ENCODE data around the gene S100A8. TPM values are rescaled to one million over a fixed set of nuclear protein-coding genes. Genes with fewer than 3 reads are reported as not detected.
"Not testable (repeated sequence)": the region's sequence is repeated elsewhere in the genome, so short reads cannot be mapped to it uniquely, and the experiment has no call there.

Gene S100A8
- total RNA-seq, 1 donor from 2014 or later = not detected

DNA sequence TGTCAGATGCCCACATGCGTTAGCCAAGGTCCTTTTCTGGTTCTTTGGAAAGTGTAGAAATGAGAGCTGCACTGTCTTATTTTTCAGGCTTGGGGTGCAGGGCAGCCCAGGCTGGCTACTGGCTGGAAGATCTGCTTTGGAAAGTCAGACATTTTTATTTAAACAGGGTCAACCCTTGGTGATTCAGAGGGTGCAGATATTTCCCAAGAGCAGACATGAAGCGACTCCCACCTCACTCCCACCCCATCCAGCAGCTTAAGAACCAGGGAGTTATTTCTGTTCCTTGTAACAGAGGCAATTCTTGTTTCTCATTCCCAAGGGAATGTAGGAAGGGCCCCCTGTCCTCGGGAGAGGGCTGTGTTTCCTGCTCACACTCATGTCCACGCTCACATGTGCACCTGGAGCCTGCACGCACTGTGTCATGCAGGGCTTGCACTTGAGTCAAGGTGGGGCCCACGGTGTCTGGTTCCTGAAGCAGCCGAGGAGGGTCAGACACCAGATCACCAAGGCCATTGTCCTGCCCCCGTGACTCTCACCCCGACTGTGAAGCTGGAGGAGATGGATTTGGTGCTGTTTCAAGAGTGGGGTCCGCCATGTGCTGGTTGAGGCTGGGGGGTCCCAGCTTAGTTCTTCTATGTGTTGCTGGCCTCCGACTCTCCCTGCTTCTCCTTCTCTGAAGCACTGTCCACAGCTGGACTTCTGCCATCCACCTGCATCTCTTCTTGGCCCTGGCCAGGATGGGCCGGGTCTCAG lies 26.4 kb upstream of the S100A8 start:
- intact Hi-C loops (cut with micrococcal nuclease) = no loop called here

DNA sequence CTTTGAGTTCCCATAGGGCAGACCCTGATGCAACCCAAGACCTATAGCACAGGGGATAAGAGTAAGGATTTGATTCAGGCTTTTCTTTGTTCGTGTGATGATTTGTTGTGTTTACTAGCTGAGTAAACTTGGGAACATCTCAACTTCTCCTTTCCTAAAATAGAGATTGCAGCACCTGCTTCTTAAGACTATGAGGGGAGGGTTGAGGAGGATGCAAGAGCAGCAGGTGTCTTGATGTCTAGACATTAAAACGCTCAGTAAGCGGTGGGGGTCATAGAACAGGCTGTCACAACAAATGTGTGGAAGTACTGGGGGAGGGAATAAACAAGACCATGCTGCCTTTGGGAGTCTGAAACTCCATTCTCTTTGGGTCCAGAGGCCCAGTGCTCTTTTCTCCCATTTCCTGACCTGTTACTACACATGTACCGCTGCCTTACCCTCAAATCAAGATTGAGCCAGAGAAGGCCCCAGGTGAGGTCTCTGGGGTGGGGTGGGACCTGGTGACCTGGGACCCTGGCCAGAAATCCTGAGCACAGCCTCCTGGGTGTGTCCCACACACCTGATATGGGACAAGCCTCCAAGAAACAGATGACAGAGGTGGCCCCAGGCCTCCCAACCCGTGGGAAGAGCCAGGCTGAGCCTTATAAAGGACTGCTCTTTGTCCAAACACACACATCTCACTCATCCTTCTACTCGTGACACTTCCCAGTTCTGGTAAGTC lies 25.1 kb upstream of the S100A8 start, which contains the start of gene S100A7A:
S100A7A (plus strand) TSS at position 671 of the 721 bp plus-strand sequence. CDS start 1,563 bp downstream, outside the sequence.
- intact Hi-C loops (cut with micrococcal nuclease) = no loop called here

DNA sequence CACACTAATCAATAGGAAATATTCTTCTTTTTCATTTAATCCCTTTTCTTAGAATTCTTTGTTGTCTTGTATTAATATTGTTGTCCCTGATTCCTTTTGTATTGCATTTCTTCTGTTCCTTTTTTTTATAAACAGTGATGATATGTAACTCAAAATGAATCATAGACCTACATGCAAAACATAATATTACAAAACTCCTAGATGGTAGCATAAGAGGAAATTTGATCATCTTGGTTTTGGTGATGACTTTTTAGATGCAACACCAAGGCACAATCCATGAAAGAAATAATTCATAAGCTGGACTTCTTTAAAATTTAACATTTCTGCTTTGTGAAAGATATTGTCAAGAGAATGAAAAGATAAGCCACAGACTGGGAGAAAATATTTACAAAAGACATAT lies 23.1 kb upstream of the S100A8 start:
- intact Hi-C loops (cut with micrococcal nuclease) = not testable (repeated sequence)

DNA sequence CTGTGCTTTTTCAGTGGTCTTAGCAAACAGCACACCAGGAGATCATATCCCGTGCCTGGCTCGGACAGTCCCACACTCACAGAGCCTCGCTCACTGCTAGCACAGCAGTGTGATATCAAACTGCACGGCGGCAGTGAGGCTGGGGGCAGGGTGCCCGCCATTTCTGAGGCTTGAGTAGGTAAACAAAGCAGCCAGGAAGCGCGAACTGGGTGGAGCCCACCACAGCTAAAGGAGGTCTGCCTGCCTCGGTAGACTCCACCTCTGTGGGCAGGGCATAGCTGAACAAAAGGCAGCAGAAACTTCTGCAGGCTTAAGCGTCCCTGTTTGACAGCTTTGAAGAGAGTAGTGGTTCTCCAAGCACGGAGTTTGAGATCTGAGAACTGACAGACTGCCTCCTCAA lies 16.4 kb upstream of the S100A8 start:
- intact Hi-C loops (cut with micrococcal nuclease) = not testable (repeated sequence)

DNA sequence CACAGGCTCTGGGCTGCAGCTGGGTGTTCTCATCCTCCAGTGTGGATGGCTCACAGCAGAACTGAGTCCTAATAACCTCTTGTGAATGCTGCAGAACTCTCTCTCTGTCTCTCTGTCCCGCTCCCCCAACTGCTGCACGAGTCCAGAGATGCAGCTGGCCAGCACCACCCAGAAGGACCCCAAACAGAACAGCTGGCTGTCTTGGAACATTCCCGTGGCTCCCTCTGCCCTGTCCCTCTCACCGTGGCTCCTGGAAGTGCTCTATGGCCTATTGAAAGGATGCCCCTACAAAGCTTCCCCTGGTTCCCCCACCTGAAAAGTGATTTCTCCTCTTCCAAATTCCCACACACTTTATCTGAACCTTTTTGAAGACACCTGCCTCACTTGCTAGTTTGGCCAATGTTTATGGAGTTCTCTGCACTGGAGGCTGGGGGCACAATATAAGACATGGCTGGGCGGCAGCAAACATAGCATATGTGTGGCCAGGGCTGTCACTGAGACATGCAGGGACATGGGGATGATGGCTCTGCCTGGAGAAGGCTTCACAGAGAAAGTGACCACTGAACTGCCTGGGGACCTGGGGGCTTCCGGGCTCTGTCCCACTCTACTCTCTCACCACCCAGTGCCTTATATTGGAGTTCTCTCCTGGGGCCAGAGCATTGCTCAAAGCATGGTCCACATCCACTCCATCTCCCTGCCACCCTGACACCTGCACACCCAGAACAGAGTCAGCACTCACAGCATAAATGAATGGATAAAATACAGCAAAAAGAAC lies 15.1 kb upstream of the S100A8 start:
- intact Hi-C loops (cut with micrococcal nuclease) = not testable (repeated sequence)

DNA sequence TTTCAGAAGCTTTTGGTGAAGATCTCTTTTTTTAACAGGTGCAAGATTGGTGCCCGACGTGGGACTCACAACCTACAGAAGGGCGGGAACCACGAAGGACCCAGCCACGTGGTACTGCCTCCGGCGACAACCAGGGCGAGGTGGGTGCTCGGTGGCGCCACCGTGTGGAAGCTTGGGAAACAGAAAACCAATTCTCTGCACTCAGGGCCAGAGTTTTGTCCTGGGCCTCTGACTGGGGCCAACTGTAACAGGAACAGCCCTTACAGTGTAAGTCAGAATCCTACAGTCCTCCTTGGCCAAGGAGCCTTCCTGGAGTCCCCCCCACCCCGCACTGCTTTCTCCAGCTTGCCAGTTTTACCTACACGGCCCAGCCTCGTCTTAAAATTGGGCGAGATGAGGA lies 13.9 kb upstream of the S100A8 start:
- intact Hi-C loops (cut with micrococcal nuclease) = loop anchor here (1.0 kb wide), 1 partner anchor 52 kb away; no protein-coding TSS in a partner anchor

DNA sequence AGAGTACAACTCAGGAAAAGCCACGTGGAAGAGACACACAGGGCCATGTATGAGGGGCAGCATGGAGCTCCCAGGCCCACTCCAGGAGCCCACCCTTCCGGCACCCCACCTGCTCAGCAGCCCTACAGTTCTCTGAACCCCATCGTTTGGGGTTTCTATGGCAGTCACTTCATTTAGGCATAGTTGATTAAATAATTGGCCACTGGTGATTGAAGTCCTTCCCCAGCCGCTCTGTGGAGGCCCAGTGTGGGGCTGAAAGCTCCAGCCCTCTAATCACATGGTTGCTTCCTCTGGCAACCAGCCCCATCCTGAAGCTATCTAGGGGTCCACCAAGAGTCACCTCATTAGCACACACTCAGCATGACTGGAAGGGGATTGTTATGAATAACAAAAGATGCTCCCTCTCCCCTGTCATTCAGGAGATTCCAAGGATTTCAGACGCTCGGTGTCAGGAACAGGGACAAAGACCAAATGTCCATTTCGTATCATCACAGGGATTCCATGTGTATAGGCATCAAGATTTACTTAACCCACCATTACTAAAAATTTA lies 13.3 kb upstream of the S100A8 start:
- intact Hi-C loops (cut with micrococcal nuclease) = loop anchor here (1.0 kb wide), 1 partner anchor 52 kb away; no protein-coding TSS in a partner anchor

DNA sequence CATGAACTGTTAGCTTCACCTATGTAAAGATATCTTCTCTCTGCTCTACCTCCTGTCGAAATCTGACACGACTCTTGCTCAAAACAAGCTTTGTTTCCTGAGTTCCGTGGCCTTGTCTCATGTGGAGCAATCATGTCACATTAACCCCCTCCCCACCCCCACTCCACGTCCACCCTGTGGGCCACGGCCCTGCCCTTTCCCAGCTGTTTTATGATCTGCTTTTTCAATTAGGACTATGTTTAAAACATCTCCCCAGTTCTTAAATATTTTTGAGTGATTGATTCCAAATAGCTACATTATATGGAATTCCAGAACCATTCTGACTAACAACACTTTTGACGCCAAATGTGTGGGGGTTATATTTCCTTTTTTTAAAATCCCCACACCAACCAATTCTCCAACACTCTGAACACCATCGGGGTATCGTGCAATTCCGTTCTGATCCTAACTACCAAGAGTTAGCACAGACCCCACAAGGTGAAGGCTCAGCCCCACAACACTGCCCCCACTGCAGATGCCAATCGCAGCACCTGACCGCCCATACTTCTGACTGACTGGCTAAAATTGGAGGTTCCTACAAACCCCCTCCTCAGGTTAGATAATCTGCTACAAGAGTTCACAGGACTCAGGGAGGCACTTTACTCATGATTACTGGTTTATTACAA lies 12.7 kb upstream of the S100A8 start:
- intact Hi-C loops (cut with micrococcal nuclease) = loop anchor here (1.0 kb wide), 1 partner anchor 51 kb away; no protein-coding TSS in a partner anchor

DNA sequence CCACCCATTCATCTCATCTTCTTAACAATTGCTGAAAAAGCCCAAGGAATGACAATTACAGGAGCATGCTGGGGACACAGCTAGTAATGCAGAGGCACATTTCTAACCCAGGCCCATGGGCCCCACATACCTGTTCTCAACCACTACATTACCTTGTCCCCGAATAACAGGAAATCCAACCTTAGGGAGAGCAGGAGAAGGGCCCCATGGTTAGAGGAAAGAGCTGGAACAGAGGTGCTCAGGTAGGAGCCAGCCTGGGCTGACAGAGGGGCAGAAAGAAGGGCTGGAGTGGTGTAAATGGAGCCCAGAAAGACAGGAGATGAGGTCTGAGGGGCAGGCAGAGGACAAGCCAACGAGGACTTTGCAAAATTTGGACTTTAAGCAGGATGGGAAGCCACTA lies 11.4 kb upstream of the S100A8 start:
- intact Hi-C loops (cut with micrococcal nuclease) = no loop called here

DNA sequence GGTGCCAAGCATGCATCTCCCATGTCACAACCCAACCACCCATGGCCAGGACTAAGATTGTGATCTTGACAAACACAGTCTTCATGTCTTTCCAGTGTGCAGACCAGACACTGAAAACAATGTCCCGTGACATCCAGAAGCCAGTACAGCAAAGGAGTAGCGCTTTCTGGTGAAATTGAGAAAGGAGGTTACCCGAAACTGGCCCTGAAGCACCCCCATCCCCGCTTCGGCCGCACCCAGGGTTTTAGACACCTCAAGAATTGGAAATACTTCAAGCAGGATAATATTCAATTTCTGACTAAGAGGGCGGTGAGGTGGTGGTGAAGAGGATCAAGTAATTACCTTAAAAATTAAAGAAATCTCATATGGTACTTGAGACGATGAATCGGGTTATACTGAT lies 10.6 kb upstream of the S100A8 start:
- intact Hi-C loops (cut with micrococcal nuclease) = no loop called here

DNA sequence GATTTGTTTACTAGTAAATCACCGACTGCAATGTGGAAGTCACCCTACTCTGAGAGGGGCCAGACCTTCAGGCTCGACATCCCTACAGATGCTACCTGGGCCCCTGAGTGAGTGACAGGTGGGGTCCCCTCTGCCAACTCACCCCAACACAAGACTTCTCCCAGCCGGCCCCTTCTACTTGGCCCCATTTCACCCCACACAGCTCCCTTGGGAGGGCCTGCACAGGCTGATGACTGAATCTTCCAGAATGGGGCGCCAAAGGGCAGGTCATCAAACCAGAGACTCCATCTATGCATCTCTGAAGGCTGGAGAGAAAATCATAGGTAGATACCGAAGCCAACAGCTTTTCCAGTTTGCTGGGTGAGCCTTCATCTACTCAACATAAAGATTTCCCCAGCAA lies 9.4 kb upstream of the S100A8 start:
- intact Hi-C loops (cut with micrococcal nuclease) = no loop called here

DNA sequence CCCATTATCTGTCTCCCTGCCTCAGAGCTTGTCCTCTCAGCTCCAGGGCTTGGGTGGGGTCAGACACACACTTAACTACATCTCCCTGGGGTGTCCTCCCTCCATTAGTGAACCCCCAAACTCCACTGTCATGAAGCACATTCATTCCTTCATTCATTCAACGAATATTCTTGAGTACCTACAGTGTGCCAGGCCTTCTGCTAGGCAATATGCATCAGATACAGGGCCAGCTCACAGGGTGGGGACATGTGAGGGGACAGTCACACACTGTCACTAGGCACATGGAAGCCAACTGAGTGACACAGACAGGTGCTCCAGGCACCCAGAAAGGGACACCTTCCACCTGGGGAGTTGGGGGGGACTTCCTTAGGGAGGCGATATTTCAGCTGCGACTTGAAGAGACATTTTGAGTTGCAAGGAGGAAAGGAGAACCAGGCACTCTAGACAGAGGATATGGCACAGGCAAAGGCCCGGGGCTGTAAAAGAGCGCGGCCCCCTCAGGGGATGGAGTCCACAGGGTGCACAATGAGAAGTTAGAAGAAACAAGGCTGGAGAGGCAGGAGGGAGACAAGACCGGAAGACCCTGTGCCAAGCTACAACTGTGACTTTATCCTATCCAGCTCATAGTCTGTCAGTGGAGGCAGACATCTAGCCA lies 8.7 kb upstream of the S100A8 start:
- intact Hi-C loops (cut with micrococcal nuclease) = no loop called here

DNA sequence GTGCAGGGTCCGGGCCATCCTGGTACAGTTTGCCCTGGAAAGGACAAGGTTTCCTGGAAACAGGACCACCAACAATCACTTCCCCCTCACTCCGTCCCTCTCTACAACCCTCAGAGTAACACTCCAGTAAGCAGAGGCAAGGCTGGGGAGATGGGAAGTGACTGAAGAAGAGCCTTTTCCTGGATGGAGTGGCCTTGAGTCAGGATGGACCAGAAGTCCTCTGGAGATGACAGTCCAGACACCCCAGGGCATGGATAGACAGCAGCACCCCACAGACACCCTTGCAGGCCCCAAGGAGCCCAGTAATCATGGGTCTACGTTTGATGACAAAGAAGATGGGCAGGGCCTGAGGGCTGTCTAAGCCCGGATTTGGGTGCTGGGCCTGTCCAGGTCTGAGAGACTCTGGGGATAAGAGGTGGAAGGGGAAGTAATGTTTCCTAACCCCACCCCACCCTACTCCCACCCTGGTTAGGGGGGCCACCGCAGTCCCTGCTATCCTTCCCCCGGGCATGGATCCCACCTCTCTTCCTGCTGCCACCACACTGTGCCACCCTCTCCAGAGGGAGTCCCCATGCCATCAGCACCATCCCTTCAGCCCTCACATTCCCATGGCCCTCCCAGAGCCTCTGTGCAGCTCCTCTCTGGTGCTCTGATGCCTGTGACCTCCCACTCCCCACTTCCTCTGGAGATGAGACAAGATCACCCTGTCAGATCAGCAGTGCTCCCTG lies 7.2 kb upstream of the S100A8 start:
- intact Hi-C loops (cut with micrococcal nuclease) = no loop called here

DNA sequence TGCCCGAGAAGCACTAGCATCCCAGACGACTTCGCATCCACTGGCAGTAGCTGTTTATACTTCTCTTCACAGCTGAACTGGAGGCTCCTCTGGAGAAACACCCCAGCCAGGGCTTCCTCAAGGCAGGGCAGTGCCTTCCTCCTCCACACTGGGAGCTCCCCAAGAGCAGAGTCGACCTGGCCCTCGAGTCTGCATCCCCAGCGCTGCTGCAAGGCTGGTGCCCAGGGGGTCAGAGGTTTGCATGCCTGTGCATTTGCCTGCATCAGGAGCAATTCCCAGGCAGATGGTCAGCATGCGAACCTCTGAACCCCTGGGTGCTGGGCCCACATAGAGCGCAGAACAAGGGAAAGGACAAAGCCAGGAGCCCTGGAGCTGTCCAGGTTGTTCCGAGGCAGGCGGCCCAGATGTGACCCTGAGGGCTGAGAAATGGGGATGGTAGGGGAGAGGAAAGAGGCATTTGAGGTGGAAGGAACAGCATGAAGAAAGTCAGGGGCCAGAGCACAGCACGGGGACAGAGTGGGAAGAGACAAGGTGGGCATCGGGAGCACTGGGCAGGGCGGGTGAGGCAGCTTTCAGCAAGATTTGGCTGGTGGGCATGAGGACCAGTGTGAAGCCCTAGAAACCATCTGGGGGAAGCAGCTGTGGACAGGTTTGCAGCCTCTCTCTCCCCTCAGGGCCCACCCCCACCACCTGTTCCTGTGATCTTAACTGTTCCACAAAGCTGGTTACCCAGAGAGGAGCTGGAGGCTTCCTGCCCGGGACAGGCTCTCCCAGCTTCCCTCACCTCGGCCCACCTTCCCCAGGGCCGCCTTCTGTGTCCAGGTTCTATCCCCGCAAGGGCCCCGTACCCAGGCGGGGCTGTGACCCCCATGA lies 6.4 kb upstream of the S100A8 start:
- intact Hi-C loops (cut with micrococcal nuclease) = no loop called here

DNA sequence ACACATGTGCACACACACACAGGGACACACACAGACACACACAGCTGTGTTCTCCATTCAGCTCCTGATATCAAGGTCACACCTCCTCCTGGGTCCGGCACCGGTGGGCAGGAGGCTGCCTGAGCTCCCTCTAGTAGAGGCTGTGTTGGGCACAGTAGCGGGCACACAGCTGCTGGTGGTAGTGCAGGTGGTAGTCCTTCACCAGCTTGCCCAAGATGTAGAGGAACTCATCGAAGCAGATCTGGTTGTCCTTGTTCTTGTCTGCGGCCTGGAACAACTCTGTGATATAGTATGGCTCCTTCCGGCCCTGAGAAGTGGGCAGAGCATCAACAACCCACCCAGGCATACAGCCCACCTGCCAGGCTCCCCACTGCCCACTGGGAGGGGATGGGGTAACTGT lies 5.6 kb upstream of the S100A8 start:
- intact Hi-C loops (cut with micrococcal nuclease) = no loop called here

DNA sequence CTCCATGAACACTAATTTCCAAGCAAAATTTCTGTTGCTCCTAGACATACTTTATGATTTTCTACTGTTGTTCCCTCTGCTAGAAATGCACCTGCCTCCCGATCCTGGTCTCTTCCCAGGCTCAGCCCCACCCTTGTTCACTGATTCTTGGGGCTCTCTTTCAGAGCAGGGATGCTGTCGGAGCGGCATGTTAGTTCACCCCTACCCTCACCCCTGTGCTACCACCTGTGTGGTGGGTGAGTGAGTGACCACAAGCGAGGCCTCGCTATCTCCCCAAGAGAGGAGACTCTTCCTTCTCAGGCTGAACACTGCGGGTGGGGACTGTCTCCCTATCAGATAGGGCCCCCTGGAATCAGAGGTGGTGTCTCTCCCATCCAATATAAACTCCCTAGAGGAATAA lies 4.9 kb upstream of the S100A8 start:
- intact Hi-C loops (cut with micrococcal nuclease) = no loop called here

DNA sequence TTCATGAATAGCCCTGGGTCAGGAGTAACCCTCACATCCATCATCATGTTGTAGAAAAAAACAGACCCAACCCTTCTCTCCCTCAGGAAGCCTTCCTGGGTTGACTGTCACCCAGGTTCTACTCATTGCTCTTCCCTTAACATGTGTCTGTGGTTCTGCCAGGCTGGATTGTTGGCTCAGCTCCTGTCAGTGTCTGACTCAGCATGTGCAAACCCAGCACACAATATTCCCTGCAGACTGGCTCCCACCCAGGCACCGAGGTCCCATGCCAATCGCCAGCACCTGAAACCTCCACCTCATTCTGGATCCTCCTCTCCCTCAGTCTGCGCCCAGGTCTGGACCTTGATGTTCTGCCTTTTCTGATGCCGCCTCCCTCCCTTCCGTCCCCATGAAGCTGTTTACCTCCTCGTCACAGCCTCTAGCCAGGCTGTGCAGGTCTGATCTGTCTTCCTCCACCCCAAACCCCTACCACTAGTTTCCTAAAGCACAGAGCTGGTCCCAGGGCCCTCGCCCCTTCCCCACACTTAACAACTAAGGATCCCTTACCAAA lies 4.3 kb upstream of the S100A8 start:
- intact Hi-C loops (cut with micrococcal nuclease) = no loop called here

DNA sequence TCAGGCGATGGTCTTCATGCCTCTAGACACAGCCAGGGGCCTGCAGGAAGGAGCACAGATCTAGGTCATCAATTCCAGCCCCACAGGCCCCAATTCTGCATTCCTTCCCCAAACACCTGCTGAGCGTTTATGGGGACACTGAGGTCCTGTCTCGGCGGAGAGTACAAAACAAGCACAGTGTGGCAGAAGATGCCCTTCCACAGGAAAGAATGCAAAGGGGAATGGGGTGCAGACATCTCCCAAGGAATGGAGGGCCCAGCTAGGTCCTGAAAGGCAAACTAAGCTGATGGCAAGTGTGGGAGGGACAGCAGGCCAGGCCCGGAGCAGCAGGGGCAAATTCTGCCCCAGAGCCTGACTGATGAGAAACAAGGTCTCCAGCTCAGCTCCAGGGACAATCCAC lies 3.5 kb upstream of the S100A8 start:
- intact Hi-C loops (cut with micrococcal nuclease) = no loop called here

DNA sequence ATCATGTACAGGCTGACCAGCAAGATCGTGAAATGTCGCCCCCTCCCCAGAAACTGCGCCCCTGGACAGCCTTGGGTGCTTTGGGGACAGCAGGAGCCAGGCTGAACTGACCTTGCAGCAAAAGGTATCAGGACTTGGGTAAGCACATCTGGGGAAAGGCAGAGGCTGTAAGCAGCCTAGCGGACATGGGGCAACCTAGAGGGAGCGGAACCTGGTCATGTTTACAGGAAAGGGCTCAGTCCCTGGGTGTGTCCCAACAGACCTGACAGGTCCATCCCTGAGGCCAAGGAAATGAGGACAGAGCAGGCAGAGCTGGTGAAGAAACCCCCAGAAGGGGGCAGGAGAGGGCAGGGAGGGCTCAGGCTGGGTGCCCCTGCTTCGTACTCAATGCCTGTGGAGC lies 3.1 kb upstream of the S100A8 start:
- intact Hi-C loops (cut with micrococcal nuclease) = no loop called here
